HG02884 (cell line): Measurements from ENCODE around the gene BNC1.

Source experiments
- ATAC-seq: cut with Tn5 transposase; IDR thresholded peaks from one replicate; pipeline ENCODE4 v1.9.1; 2021; ENCODE audit warnings: mild to moderate bottlenecking, moderate library complexity; ENCODE audit not compliant: unreplicated experiment

Gene BNC1

GRCh38 chr15:83300826-83301225, 16.4 kb upstream of the BNC1 start:
- ATAC-seq = no peak

DNA sequence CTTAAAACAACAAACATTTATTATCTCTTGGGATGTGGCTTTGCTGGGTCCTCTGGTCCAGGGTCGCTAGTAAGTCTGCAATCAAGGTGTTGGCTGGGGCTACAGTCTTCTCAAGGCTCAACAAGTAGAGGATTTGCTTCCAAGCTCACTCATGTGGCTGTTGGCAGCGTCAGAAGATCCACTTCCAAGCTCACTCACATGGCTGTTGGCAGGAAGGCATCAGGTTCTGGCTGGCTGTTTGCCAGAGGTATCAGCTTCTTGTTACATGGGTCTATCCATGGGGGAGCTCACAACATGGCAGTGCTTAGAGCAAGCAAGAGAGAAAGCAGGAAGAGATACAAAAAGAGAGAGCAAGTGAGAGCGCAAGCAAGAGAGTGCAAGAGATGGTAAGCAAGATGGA, 15.0 kb upstream of the BNC1 start:
- ATAC-seq = no peak

- ATAC-seq = no peak
These were observed 11.0 kb upstream of the BNC1 start for GRCh38 chr15:83295417-83295816.

DNA sequence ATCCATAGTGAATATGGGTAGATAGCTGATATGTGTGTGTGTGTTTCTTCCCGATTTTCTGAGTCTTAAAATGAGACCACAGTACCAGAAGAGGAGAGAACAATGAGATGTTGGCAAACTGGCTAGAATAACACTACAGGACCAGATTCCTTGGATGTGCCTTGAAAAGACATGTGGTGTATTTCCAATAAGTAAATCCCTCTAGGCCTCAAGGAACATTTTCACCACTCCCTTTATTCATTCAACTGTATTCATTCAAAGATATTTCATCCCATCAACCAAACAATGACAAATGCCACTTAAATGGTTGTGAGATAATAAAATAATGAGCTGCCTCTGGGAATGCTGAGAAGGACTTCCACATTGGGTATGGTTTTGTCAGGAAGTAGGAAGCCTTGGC, 8.7 kb upstream of the BNC1 start:
- ATAC-seq = no peak

- ATAC-seq = no peak
These were observed 7.9 kb upstream of the BNC1 start for GRCh38 chr15:83292317-83292716.

DNA sequence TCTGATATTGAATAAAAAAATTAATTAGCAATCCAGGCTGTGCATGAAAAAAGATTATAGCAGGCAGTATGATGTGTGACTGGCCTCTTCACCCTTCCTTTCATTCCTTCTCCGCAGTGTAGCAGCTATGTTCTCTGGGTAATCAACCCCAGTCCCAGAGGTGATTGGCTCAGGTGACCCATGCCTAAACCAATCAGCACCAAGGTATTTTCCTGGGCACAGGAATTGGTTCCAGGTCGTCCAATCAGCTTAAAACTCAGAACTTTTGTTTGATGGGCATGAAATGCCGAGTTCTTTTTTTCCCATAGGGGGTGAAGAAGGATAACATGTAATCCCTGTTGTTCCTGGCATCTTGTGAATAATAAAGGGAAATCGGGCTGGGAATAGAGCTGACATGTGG, 5.8 kb upstream of the BNC1 start:
- no peak for ATAC-seq

DNA sequence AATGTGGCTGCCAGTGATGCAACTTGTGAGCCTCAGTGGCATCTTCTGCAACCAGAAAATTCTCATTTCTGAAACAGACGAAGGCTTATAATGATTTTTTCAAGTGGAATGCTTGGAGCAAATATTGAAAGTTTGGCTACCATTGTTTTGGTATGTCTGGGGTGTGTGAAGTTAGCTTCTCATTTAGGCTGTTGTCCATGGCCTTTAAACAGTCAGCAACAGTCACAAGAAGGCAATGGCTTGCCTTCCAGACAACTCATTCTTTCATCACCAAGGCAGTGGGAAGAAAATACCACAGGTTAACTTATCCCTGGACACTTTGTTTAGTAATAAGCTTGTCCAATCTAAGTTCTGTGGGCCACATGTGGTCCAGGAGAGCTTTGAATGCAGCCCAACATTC, 4.7 kb upstream of the BNC1 start:
- ATAC-seq = no peak

DNA sequence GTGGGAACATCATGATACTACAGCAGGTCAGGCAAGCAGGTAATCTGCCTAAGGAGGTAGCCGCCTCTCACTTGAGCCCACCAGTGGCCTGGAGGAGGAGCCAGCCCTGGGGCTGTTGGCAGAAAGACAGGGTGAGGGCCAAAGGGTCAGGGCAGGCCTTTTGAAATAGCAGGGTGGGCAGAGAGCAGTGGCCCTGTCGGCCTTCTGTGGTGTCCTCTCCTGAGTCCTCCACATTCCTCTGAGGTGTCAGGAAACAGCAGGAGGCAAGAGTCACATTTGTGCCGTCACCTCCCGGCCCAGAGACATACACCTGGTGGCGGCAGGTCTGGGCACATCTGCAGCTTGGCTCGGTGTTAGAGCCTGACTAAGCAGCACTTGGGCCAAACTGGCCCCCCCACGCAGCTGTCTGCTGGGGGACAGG, 3.9 kb upstream of the BNC1 start:
- no peak for ATAC-seq

DNA sequence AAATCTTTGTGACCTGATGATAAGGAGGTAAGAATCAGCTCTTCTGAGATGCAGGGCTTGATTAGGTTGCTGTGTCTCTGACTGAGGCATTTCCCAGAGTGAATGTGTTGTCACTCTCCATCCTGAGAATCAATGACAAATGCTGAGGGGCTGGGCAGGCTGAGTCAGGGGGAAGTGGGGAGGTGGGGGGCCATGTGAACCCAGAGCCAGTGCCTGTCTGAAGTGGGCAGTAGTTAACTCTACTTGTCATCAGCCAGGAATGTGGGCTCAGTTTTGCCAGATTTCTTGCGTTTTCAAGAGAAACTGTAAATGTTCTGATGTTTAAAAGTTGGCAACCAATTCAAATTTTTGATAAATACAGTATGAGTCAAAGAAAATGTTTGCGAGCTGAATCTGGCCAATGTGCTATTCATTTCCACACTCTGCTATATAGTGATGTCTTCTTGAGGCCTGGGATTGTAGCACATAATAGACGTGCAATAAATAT, 3.1 kb upstream of the BNC1 start:
- ATAC-seq = no peak

- ATAC-seq = no peak
These were observed 1.6 kb upstream of the BNC1 start for GRCh38 chr15:83285979-83286553.

DNA sequence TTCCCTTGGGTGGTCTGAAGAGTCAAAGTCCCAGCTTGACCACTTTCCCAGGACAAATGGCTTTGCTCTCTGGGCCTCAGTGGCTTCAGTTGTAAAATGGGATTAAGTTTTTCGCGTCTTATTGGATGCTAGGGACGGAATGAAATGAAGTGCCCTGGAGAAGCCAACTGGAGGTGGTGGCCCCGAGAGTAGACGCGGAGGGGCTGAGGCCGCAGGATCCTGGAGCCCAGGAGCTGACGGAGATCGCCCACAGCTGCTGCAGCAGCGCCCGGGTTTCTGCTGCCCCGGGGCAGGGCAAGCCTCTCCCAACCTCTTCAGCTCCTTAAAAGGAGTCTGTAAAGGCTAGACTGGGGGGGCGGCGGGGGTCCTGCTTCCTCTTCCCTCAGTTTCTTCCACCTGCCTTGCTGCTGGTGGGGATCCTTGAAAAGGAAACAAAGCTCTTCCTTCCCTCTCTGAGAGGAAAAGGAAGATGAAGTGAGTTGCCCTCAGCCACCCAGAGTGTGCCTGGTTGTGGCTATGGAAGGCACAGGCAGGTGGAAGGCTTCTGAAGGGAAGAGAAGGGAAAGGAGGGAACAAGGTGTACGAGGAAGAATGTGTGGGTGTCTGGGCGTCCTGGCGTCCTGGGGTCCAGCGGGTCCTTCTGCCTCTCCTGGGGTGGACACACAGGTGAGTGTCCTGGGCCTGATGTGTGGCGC, 967 bp upstream of the BNC1 start:
- ATAC-seq = no peak

DNA sequence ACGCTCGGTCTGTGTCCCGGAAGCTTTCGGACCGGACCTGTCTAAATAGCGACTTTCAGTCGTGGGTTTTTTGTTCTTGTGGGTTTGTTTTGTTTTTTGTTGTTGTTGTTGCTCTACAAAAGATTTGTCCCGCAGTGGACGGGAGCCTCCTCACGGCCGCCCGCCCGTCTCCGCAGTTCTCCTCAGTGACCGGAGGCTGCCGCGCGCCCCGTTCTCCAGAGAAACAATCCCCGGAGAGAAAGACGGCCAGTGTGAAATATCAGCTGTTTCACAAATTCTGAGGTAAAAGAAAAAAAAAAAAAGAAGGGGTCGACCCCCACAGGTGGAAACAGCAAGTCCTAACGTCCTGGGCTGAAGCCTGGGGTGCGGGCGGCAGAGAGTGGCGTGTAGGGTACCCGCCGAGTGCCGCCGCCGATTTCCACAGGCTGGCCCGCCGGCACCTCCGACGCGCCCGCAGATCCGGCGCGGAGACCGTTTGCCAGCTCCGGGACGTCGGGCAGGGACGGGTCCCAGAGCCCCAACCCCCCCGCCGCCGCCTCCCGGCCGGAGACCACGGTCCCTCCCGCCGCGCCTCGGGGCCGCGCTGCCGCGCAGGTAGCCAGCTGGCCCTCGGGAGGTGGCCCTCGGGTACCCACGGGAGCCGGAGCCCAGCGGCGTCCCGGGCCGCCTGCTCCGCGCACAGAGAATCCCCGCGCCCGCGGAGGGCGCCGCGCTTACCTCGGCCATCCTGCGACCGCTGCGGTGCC, 478 bp downstream of the BNC1 start:
- no peak for ATAC-seq

GRCh38 chr15:83283138-83283812, 1.2 kb downstream of the BNC1 start:
- no peak for ATAC-seq

DNA sequence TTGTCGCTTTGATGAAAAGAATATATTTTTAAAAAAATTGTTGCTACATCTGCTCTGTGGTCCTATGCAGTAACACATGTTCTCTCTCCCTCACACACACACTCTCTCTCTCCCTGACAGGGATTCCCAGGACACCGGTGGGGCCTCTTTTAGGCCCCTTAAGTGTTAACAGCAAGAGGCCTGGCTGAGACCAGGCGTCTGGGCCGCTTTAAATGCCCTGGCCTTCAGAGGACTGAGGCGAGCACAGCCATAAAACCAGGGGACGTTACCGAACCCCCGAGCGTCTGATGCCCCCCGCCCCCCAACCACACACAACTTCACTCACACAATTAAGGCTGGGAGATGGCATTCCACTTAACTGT, 1.7 kb downstream of the BNC1 start:
- no peak for ATAC-seq

- ATAC-seq = no peak
These were observed 2.3 kb downstream of the BNC1 start for GRCh38 chr15:83282141-83282540.

DNA sequence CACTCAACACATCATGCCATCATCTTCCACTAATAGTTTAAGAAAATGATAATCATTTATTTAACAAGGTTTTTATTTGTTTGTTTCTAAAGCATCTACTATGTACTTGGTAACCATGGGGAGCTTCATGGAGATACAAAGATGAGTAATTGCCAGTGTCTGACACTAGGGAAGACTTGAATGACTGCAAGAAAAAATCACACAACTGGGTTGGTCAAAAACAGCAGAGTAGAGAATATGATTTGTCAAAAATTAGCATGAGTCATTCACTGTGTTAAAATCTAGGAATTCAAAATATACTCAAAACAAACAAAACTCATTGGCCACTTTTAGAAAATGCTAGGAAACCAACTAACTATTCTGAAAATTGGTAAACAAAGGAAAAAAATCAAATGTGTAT, 6.3 kb downstream of the BNC1 start:
- no peak for ATAC-seq

DNA sequence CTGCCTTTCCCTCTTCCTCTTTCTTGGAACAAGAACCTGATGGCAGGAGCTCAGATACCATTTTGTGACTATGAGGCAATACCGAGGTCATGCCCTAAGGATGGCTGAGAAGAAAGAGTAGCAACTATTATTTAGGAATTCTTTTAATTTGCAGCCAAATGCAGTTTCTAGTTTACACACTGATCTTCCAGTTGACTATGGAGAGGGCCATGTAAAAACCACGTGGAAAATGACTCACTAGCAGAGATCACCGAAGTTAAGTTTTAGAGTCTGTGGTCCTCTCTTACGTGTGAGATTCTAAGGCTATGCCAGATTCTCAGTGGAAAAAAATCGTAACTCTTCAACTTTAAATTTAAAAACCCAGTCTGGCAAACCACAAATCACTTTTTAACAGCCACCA, 7.8 kb downstream of the BNC1 start:
- ATAC-seq = no peak

DNA sequence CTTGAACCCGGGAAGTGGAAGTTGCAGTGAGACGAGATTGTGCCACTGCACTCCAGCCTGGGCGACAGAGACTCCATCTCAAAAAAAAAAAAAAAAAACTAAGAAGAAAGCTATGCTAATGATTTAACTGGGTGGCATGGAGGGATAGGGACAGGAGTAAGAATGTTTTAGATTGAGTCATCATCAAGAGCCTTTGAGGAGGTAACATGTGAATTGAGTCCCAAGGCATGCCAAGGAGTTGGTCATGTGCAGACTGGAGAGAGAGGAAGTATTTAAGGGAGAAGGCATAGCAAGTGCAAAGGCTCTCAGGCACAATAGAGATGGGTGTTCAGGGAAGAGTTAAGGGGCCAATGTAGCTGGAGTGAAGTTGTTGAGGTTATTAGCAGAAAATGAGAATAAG, 9.1 kb downstream of the BNC1 start:
- ATAC-seq = no peak

DNA sequence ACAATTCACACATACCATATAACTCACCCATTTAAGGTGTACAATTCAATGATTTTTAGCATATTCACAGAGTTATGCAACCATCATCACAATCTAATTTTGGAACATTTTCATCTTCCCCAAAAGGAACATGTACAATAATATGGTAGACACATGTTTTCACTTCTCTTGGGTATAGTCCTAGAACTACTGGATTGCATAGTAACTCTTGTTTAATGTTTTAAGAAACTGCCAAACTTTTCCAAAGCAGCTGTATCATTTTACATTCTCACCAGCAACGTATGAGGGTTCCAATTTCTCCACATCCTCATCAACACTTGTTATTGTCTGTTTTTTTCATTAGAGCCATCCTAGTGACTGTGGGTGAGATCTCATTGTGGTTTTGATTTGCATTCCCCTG, 14.3 kb downstream of the BNC1 start:
- ATAC-seq = no peak

- ATAC-seq = no peak
These were observed 16.3 kb downstream of the BNC1 start for GRCh38 chr15:83268147-83268546.

DNA sequence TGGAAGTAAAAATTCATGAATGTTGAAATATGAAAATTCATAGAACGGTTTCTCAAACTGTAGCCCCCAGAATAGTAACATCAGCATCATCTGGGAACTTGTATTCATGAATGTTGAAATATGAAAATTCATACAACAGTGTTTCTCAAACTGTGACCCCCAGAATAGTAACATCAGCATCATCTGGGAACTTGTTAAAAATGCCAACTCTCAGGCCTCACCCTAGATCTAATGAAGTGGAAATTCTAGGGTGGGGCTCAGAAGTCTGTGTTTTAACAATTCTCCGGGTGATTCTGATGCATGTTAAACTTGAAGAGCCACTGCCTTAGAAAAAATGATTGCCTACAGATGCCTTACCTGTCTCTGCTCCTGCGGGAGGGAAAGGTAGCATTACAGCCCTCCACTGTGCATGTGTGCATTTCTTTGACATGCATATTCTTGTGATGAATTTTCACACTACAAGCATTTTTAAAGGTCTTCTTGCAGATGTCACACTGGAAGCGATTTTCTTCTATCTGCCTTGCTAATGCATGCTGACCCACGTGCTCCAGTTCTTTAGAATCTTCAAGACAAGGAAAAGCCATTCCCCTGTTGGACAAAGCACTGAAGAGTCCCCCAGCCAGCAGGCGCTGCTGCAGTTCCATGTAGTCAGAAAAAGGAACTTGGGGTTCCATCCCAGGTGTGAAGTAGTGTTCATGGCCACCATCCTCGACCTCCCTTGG, 21.7 kb downstream of the BNC1 start:
- ATAC-seq = no peak
